GM10266 (cell line): ENCODE results near the gene SORCS2.
A peak's percentile ranks its signal among the peaks of the same experiment; 100 is the strongest.

Source experiments
- DNase-seq: peaks from one replicate; pipeline ENCODE4 v3.0.0; 2012; ENCODE audit errors: extremely low spot score
- CTCF ChIP-seq: IDR thresholded peaks from 2 replicates; pipeline ENCODE4 v1.5.1; 2012; ENCODE audit warnings: mild to moderate bottlenecking, low read depth; ENCODE audit not compliant: control insufficient read depth, insufficient read depth; ENCODE audit errors: missing control alignments

Gene SORCS2

GRCh38 chr4:7756071-7756470 lies 563.7 kb downstream of the SORCS2 start:
- TF ChIP-seq CTCF, result no peak
- no peak for DNase-seq

GRCh38 chr4:7756561-7757355 lies 564.4 kb downstream of the SORCS2 start:
- TF ChIP-seq CTCF, result no peak

GRCh38 chr4:7757501-7758471 lies 565.4 kb downstream of the SORCS2 start:
- no peak for DNase-seq
- no peak for TF ChIP-seq CTCF

More at GRCh38 chr4:7756561-7757355, 564.4 kb downstream of the SORCS2 start:
- no peak for DNase-seq

GRCh38 chr4:7758476-7758875 lies 566.1 kb downstream of the SORCS2 start:
- DNase-seq, result no peak
- TF ChIP-seq CTCF, result no peak

- DNase-seq, result peak; percentile 40
- TF ChIP-seq CTCF, result no peak
These were observed 566.9 kb downstream of the SORCS2 start for GRCh38 chr4:7759216-7759615.

GRCh38 chr4:7759635-7760034 lies 567.3 kb downstream of the SORCS2 start:
- TF ChIP-seq CTCF, result no peak
- DNase-seq, result no peak

GRCh38 chr4:7760228-7760627 lies 567.9 kb downstream of the SORCS2 start:
- TF ChIP-seq CTCF, result no peak
- DNase-seq, result no peak
